NCI-H1417 treated with DMSO at 0.1 percent for 48 hours (cell line): Measurements from ENCODE around the gene DPH7.
"Not testable (repeated sequence)": the region's sequence is repeated elsewhere in the genome, so short reads cannot be mapped to it uniquely, and the experiment has no call there.

Source experiments
- DNase-seq: peaks from one replicate; lab custom pipeline; 2025; lab: John Stamatoyannopoulos, UW

Gene DPH7

DNA sequence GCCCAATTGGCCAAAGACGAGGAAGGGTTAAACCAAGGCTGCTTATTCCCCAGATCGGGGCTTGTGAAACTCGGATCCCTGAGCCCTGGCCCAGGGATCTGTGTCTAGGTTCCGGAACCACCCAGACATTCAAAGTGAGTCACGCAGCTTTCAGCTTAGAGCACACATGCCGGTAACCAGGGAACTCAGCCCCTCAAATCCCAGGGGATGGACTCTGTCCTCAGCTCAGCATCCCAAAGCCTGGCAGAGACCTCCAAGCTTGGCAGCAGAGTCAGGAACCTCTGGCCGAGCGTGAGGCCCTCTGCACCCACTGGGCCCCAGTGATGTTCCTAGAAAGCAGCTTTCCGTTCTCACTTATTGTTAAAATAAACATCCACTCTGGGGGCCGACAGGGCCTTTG, 33.6 kb downstream of the DPH7 start:
- DNase-seq, result no peak

DNA sequence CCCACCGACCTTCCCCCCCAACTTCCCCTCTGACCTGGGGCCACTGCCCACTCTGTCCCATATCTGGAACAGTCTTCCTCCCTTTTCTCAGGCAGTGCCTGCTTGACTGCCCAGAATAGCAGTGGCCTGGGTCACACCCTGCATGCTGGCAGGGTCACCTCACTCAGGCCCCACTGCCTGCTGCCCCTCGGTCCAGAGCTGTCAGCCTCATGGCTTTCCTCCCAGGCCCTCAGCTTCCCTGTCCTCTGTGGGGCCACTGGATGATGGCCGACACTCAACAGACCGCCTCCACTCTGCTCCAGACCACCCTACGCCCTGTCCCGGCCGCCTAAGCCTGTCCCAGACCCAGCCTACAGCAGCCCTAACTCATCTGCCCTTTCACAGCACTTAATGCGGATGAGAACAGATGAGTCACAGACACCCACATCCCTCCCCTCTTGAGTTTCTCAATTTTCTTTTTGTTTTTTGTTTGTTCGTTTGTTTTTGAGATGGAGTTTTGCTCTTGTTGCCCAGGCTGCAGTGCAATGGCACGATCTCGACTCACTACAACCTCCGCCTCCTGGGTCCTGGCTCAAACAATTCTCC, 34.5 kb downstream of the DPH7 start:
- DNase-seq, result no peak

DNA sequence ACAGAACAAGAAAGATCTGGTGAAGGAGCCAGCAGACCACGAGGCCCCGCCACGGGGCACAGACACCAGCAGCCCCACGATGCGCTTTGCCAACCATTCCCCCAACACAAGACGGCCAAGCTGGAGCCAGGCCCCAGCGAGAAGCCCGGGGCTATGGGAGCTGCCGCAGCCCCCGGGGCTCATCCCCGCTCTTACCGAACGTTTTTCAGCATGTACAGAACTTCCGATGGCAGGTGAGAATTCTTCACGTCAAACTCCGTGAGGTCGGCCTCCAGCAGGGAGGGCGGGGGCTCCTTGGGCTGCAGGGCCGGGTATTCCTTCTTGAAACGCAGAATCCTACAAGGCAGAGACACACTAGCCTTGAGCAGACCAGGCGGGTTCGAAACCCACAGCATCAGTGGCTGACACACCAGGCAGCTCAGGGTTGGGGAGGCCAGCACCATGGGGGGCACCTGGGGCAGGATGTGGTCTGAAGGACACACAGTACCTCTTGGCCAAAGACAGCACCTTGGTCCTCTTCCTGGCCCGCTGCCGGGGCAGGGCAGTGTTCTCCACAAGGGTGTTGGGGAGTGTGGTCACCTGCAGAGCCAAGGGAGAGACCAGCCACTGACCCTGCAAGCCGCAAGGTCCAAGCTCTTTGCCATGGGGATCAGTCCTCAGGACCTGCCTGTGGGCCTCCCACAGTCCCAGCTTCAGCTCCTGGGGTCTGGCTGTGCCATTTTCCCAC, 35.3 kb downstream of the DPH7 start:
- no peak for DNase-seq

DNA sequence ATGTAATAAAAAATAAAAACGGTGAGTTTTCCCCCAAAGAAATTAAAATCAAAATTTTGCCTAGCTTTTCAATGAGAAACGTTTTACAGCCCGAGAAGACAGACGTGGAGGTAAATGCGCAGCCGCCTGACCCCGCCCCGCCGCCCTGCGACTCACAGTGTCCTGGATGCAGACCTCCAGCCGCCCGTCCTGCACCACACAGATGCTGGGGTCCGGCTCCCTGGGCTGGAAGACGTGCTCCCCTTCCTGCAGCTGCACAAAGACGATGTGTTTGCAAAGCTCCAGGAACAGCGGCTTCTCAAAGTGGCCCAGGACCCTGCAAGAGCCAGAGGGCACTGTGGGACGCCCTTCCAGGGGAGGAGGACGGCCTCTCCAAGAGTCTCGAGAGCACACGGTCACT, 36.2 kb downstream of the DPH7 start:
- no peak for DNase-seq

DNA sequence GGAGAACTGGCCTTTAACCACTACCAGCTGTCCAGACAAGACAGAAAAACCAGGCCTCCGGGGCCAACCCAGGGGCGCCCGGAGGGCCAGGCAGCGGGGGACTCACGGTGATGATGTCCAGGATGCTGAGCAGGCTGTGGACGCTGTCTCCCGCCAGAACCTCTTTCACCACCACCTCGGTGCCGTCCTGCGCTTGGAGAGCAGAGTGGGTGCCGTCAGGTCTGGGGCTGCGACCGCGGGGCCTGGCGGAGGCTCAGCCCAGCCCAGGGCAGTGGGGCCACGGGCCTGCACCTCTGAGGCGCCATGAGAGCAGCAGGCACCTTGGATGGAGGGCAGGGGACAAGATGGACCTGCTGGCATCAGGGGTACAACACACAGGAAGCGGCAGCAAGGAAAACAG, 38.2 kb downstream of the DPH7 start:
- DNase-seq, result no peak

DNA sequence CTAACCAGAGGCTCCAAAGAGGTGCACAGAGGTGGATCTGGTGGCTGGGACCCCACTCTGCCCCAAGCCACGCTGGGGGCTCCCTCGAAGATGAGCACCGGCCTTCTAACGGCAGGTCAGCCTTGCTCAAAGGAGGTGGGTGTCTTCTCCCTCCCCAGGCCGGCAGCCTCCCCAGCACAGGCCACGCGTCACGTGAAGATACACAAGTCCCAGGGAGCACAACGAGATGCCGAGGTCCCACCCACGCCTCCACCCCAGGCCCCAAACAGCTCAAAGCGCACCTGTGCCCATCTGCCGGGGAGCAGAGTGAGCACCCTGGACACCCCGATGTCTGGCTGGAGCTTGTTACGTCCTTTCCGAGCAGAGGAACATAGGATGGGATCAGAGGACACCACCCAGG, 40.7 kb downstream of the DPH7 start:
- DNase-seq, result no peak

DNA sequence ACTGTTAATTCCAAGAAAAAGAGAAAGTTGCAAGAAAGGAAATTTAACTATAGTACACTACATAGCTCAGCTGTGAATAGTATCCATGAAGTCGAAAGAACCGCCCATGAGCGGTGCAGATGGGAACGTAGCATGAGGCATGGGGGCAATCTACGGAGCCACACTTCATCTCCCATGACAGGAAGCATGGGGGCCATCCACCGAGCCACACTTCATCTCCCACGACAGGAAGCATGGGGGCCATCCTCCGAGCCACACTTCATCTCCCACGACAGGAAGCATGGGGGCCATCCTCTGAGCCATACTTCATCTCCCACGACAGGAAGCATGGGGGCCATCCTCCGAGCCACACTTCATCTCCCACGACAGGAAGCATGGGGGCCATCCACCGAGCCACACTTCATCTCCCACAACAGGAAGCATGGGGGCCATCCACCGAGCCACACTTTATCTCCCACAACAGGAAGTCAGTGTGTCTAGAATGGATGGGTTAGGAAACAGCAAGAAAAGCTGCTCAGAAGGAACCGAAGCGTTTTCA, 42.1 kb downstream of the DPH7 start:
- DNase-seq, result not testable (repeated sequence)

DNA sequence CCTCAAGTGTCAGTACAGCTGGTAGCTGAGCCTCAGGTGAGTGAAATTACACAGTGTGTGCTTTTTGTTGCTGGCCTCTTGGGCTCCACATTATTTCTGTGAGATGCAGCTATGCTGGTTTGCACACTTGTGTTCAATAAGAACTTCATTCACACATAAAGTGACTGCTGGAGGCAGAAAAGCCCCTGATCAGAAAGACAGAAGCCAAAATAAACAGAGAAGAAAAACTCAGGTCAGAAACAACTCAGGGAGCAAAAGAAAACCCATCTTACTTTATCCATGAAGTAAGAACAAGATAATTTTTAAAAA, 43.7 kb downstream of the DPH7 start:
- DNase-seq, result no peak

DNA sequence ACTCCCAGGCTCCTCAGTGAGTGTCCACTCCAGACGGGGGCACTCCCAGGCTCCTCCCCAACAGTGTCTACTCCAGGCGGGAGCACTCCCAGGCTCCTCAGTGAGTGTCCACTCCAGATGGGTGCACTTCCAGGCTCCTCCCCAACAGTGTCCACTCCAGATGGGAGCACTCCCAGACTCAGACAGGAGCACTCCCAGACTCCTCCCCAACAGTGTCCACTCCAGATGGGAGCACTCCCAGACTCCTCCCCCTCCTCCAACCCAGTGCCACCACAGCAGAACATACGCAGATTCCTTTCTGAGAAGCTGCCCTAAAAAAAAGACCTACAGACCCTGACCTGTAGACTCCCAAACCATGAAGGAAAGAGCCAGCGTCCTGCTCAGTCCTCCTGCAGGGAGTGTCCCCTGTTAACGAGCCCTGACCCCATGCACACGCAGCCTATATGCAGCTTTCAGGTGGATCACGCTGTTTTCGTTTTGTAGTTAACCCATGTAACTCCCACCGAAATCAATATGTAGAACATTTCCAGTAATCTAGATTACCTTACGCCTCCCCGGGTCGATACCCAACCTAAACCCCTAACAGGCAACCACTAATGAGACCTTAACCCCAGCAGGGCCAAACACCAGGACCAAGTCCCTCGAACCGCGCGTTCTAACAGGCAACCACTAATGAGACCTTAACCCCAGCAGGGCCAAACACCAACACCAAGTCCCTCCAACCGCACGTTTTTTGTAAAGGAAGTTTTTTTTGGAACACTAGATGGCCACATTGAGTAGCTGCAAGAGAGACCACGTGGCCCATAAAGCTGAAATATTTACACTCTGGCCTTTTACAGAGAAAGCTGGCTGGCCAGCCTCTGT, 44.2 kb downstream of the DPH7 start:
- DNase-seq, result peak; percentile 24

DNA sequence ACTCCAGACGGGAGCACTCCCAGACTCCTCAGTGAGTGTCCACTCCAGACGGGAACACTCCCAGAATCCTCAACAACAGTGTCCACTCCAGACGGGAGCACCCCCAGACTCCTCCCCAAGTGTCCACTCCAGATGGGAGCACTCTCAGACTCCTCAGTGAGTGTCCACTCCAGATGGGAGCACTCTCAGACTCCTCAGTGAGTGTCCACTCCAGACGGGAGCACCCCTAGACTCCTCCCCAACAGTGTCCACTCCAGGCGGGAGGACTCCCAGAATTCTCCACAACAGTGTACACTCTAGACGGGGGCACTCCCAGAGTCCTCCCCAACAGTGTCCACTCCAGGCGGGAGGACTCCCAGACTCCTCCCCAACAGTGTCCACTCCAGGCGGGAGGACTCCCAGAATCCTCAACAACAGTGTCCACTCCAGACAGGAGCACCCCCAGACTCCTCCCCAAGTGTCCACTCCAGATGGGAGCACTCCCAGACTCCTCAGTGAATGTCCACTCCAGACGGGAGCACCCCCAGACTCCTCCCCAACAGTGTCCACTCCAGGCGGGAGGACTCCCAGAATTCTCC, 45.7 kb downstream of the DPH7 start:
- DNase-seq, result not testable (repeated sequence)

DNA sequence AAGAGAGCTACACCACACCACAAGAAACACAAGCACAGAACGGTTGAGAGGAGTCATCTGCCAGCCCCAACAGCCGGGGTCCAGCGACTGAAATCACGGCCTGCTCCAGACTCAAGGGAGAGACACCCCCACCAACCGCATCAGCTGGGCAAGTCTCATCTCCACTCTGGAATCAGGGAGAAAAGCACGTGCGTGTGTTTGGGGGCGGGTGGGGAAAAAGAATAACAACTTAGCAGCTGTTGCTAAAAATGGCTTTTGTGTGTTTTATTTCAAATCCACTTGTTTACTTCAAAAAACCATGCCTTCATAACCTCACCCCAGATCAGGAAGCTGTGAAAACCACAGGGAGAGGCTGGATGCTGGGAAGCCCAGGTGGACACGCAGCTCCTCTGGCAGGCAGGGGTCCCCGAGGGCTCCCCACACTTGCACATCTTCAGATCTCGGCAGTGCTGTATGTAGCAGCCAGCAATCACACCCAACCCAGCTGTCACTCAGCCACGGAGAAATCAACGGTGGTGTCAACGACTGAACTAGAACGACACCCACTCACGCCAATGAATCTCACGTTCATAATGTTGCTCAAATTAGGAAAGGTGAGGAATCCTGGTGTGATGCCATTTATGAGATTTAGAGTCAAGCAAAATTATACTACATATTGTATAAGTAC, 47.5 kb downstream of the DPH7 start:
- DNase-seq, result no peak

DNA sequence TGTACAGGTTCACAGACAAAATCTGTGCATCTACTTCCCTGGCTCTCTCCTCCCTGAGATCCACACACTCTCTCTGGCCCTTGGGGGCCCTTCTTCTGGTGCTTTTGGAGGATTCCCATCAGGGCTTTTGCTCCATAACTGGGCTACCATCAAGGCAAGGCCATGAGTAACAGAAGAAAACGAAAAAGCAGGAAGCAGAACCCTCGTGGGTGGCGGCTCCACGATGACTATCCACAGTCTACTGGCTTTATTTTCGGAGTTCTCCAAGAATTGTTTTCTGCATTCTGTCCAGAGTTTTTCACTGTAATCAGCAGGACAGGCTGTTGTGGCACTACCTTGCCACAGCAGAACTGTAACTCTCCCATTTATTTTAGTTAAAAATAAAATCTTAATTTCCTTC, 48.4 kb downstream of the DPH7 start:
- no peak for DNase-seq

DNA sequence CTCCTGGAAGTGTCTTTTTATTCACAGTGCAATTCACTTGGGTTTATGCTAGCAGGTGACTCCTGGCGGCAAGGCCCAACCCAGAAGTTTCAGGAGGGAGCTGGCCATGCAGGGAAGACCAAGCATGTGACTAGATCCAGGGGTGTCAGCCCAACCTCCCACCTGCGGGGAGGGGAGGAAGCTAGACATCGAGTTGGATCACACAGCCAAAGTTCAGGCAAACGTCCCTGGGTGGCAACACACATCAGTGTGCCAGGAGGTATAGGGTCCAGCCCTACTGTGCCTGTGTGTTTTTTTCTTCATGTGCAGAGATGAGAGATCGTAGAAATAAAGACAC, 53.8 kb downstream of the DPH7 start:
- DNase-seq, result no peak

DNA sequence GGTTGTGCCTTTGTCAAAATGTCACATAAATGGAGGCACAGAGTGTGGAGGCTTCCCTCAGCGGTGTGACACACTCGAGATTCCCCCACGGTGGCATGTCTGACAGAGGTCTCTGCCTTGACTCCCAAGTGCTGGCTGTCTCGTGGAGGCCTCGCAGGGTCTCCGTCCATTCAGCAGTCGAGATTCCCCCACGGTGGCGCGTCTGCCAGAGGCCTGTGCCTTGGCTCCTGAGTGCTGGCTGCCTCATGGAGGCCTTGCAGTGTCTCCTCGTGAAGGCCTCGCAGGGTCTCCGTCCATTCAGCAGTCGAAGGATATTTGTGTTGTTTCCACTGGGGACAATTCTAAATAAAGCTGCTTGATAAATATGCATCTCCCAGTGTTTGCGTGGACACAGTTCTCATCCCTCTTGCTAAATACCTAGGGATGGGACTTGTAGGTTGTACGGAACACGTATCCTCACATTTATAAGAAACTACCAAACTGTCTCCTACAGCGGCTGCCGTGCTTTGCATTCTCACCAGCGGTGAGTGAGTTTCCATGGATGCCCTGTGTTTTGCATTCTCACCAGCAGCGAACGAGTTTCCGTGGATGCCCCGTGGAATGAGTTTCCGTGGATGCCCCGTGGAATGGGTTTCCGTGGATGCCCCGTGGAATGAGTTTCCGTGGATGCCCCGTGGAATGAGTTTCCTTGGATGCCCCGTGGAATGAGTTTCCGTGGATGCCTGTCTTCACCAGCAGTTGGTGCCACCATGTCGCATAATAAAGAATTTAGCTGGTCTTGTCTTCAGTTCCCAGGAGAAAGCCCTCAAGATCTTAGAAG, 54.4 kb downstream of the DPH7 start:
- DNase-seq, result no peak

DNA sequence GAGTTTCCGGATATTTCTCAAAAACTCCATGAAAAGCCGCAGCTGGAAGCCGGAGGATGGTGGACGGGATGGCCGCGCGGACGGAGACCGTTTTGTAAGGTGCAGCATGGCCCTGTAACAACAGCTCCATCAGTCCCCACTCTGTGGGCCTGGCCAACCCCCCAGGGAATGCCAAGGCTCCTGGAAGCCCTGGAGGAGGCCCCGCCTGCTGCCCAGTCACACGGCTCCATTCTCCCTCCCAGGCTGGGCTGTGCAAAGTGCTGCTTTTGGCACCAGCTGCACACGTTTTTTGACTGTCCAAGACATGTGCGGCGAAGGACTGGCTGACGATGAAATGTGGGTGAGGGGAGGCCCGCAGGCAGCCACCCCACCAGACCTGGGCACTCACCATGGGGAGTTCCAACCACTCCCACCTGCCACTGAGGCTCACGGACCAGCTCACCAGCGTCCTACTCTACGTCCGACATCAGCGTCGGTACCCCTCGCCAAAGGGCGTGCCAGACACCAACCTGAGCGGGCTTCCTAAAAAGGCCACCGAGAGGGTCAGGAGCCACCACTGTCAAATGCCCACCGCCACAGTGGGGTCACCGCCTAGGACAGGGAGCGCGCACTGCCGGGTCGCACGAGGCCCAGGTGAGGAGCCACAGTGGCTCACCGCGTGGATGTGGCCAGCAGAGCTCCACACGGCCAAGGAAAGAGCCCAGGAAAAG, 55.8 kb downstream of the DPH7 start:
- DNase-seq, result no peak

DNA sequence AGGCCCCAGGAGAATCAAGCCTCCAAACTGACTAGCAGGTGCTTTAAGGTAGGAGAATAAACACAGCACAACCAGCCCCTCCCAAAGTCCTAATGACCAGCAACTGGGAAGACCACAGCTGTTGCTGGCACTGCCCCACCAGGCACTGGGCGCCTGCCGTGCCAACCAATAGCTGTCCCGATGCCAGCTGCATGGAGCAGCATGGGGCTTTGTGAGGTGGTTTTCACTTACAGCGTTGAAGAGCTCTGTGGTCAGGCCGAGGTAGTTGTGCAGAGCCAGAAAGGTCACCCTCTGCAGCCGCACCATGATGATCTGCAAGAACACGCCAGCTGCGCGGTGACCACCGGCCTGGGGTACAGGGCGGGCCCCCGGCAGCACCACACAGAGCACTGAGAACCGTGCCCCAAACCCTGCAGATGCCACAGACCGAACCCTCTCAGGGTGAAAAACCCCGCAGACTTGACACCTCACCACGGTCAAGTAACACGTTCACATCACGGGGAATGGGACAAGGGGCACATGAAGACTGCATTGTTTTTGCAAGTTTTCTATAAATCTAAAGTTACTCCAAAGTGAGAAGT, 57.2 kb downstream of the DPH7 start:
- no peak for DNase-seq

DNA sequence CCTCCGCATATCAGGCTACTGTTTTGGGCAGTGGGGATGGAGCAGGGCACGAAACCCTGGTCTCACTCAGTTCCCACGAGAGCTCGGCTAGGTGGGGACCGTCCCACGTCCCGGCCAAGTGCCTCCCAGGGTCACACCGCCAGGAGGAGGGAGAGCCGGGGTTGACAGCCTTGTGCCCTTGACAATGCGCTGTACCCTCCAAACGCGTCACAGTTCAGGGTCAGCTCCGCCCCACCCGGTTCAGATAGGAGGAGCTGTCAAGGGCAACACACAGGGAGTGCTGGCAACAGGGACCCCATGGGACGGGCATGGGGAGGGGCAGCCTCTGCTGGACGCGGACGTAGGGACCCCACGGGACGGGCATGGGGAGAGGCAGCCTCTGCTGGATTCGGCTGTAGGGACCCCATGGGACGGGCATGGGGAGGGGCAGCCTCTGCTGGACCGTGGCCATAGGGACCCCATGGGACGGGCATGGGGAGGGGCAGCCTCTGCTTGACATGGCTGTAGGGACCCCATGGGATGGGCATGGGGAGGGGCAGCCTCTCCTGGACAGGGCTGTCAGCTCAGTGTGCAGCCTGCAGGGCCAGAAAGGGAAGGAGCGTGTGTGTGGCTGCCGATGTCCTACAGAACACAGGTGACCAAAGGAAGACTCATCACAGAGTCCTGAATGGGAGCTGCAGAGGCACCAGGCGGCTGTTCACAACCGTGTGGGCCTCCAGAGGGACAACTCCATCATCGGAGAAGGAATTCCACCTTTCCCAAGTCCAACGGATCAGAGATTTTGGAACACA, 57.9 kb downstream of the DPH7 start:
- no peak for DNase-seq

DNA sequence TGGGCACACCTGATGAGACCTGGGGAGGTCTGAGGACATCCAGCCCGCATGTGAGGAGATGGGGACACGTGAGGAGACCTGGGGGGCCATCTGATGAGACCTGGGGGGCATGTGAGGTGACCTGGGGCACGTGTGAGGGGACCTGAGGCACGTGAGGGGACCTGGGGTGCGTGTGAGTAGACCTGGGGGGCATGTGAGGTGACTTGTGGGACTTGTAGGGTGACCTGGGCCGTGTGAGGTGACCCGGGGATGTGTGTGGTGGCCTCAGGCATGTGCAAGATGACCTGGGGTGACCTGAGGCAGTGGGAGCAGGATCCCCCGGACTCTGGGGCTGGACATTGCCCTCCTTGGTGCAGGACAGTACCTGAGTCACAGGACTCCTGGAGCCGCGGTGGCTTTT, 59.2 kb downstream of the DPH7 start:
- DNase-seq, result no peak

DNA sequence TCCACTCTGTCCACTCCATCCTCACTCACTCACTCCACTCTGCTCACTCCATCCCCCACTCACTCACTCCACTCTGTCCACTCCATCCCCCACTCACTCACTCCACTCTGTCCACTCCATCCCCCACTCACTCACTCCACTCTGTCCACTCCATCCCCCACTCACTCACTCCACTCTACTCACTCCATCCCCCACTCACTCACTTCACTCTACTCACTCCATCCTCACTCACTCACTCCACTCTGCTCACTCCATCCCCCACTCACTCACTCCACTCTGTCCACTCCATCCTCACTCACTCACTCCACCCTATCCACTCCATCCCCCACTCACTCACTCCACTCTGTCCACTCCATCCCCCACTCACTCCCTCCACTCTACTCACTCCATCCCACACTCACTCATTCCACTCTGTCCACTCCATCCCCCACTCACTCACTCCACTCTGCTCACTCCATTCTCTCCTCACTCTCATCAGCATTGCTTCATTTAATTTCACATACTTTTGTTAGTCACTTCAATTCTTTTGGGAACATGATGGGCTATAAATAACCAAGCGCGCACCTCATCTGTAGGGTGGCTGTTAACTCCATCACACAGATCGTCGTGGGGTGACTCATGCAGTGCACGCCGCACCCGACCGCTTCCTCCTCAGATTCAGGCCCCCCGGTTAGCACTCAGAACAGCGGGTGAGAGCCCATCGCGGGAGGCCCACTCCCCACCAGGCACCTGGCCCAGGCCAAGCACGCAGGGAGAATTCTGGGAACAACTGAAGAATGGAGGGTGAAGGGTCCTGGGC, 59.9 kb downstream of the DPH7 start:
- DNase-seq, result not testable (repeated sequence)
